Activated T-cell treated with anti-CD3 and anti-CD28 coated beads for 1 hour (primary cell): ENCODE measurements around the gene APCDD1L.
"Not testable (repeated sequence)": the region's sequence is repeated elsewhere in the genome, so short reads cannot be mapped to it uniquely, and the experiment has no call there.

Experiments
- DNase-seq: peaks from one replicate; pipeline ENCODE4 v3.0.0-alpha.2; 2020; ENCODE audit warnings: low read depth

Gene APCDD1L

GRCh38 chr20:58438970-58439808, 76.0 kb downstream of the APCDD1L start:
- DNase-seq = no peak

GRCh38 chr20:58436868-58437645, 78.1 kb downstream of the APCDD1L start:
- DNase-seq = no peak

GRCh38 chr20:58435237-58435636, 80.0 kb downstream of the APCDD1L start:
- no peak for DNase-seq

GRCh38 chr20:58434326-58434725, 80.9 kb downstream of the APCDD1L start:
- no peak for DNase-seq

- no peak for DNase-seq
These were observed 81.4 kb downstream of the APCDD1L start for GRCh38 chr20:58433759-58434158.

- DNase-seq = no peak
These were observed 82.1 kb downstream of the APCDD1L start for GRCh38 chr20:58433029-58433647.

GRCh38 chr20:58432186-58432954, 82.8 kb downstream of the APCDD1L start:
- no peak for DNase-seq

- no peak for DNase-seq
These were observed 84.1 kb downstream of the APCDD1L start for GRCh38 chr20:58431134-58431533.

- no peak for DNase-seq
These were observed 85.9 kb downstream of the APCDD1L start for GRCh38 chr20:58429303-58429702.

- DNase-seq = no peak
These were observed 86.8 kb downstream of the APCDD1L start for GRCh38 chr20:58428364-58428763.

- DNase-seq = not testable (repeated sequence)
These were observed 87.6 kb downstream of the APCDD1L start for GRCh38 chr20:58427571-58427970.

GRCh38 chr20:58424218-58424969, 90.8 kb downstream of the APCDD1L start:
- DNase-seq = no peak

GRCh38 chr20:58421497-58421850, 93.7 kb downstream of the APCDD1L start:
- DNase-seq = no peak

GRCh38 chr20:58420798-58421496, 94.3 kb downstream of the APCDD1L start:
- DNase-seq = no peak

- DNase-seq = no peak
These were observed 96.0 kb downstream of the APCDD1L start for GRCh38 chr20:58418949-58419748.

- DNase-seq = no peak
These were observed 97.8 kb downstream of the APCDD1L start for GRCh38 chr20:58417438-58417837.

GRCh38 chr20:58416835-58417234, 98.4 kb downstream of the APCDD1L start:
- no peak for DNase-seq

GRCh38 chr20:58416057-58416456, 99.1 kb downstream of the APCDD1L start:
- no peak for DNase-seq

- DNase-seq = not testable (repeated sequence)
These were observed 100.4 kb downstream of the APCDD1L start for GRCh38 chr20:58414786-58415185.

- not testable (repeated sequence) for DNase-seq
These were observed 101.0 kb downstream of the APCDD1L start for GRCh38 chr20:58414216-58414615.
